Ascending aorta (tissue), 2 donors: ENCODE data around the gene CATSPER1. TPM values are rescaled to one million over a fixed set of nuclear protein-coding genes. Genes with fewer than 3 reads are reported as not detected.
"Not testable (repeated sequence)": the region's sequence is repeated elsewhere in the genome, so short reads cannot be mapped to it uniquely, and the experiment has no call there.

ENCODE experiments used
- DNase-seq, 2 donors: peaks; one replicate each; pipeline ENCODE4 v3.0.0-alpha.2; 2019; ENCODE audit warnings: low spot score in 2 of 2
- H3K27ac ChIP-seq, 2 donors: fragments of 200-600 bp; sonication (generic); one replicate each; pipeline ENCODE4 v1.5.1; 2016 to 2017; ENCODE audit warnings: mild to moderate bottlenecking in 1 of 2
- H3K27me3 ChIP-seq: fragments of 200-600 bp; sonication (generic); one replicate; pipeline ENCODE4 v1.5.1; 2017
- H3K36me3 ChIP-seq, 2 donors: fragments of 200-600 bp; sonication (generic); one replicate each; pipeline ENCODE4 v1.5.1; 2016
- H3K4me1 ChIP-seq, 2 donors: fragments of 200-600 bp; sonication (generic); one replicate each; pipeline ENCODE4 v1.5.1; 2016 to 2017; ENCODE audit warnings: mild to moderate bottlenecking in 1 of 2
- H3K4me3 ChIP-seq, 2 donors: fragments of 200-600 bp; sonication (generic); one replicate each; pipeline ENCODE4 v1.5.1; 2016 to 2017; ENCODE audit warnings: mild to moderate bottlenecking in 1 of 2
- H3K9me3 ChIP-seq, 2 donors: fragments of 200-600 bp; sonication (generic); one replicate each; pipeline ENCODE4 v1.5.1; 2016
- CTCF ChIP-seq, 3 experiments: fragments of 200-600 bp in 2 of 3; fragments of 450-650 bp in 1 of 3; sonication (generic) in 2 of 3; IDR thresholded peaks; one replicate each; pipeline ENCODE4 v1.5.1; 2016 to 2019; ENCODE audit warnings: antibody characterized with exemption in 3 of 3, mild to moderate bottlenecking in 1 of 3, moderate library complexity in 1 of 3
- intact Hi-C: fragments of 100-400 bp; cut with DNase I; formaldehyde crosslinking; loops from one replicate; pipeline ENCODE4 v1.15.1; 2023
- total RNA-seq: library from RNA; depleted of rRNA; stranded (reverse); fragments of >200 nt; gene quantifications from one replicate; pipeline ENCODE4 v1.1.0, GENCODE V29; 2016

Gene CATSPER1
- total RNA-seq, 1 donor from 2014 or later: not detected

- H3K27ac ChIP-seq: peak overlapping the region; percentile 94 to 95
- peaks cover 27 to 60% of the 10 kb centered on the region in 2 donors for H3K4me1 ChIP-seq
- intact Hi-C loops: no loop called here
Measured at GRCh38 chr11:66013762-66014100, 12.5 kb downstream of the CATSPER1 start.

GRCh38 chr11:66012946-66013761, 13.1 kb downstream of the CATSPER1 start:
- H3K4me1 ChIP-seq: peaks cover 27 to 63% of the 10 kb centered on the region in 2 donors
- TF ChIP-seq CTCF (IDR thresholded peaks at IDR 0.05): no peak
- H3K9me3 ChIP-seq: no peaks in the 10 kb centered on the region
- intact Hi-C loops: no loop called here
- H3K27ac ChIP-seq: peak overlapping the region; percentile 94 to 95
- no peak for DNase-seq
- no peaks in the 10 kb centered on the region for H3K36me3 ChIP-seq
- no peak overlapping the region for H3K4me3 ChIP-seq
- no peaks in the 10 kb centered on the region for H3K27me3 ChIP-seq

More at GRCh38 chr11:66013762-66014100, 12.5 kb downstream of the CATSPER1 start:
- Histone ChIP-seq H3K9me3 (no peaks in the 10 kb centered on the region), H3K27me3 (no peaks in the 10 kb centered on the region), H3K4me3 (no peak overlapping the region), H3K36me3 (no peaks in the 10 kb centered on the region)
- no peak for TF ChIP-seq CTCF (IDR thresholded peaks at IDR 0.05)
- no peak for DNase-seq

GRCh38 chr11:66012371-66012945, 13.8 kb downstream of the CATSPER1 start:
- Histone ChIP-seq H3K27me3 (no peaks in the 10 kb centered on the region), H3K4me1 (peaks cover 27 to 63% of the 10 kb centered on the region in 2 donors), H3K36me3 (no peaks in the 10 kb centered on the region), H3K4me3 (peak overlapping the region in 1 of 2 donors; percentile 6), H3K27ac (peak overlapping the region; percentile 94 to 95), H3K9me3 (no peaks in the 10 kb centered on the region)
- TF ChIP-seq CTCF (IDR thresholded peaks at IDR 0.05): no peak
- intact Hi-C loops: no loop called here
- no peak for DNase-seq

- Histone ChIP-seq H3K27me3 (no peaks in the 10 kb centered on the region), H3K4me1 (peaks cover 27 to 59% of the 10 kb centered on the region in 2 donors), H3K36me3 (no peaks in the 10 kb centered on the region), H3K9me3 (no peaks in the 10 kb centered on the region), H3K27ac (peak within 1 kb of the TSS; percentile 94 to 95), H3K4me3 (peak within 1 kb of the TSS; percentile 6 to 8)
- intact Hi-C loops: no loop called here
- no peak for DNase-seq
- no peak for TF ChIP-seq CTCF (IDR thresholded peaks at IDR 0.05)
Measured at GRCh38 chr11:66011785-66012303, 14.4 kb downstream of the CATSPER1 start, which contains the start of gene CST6. TSS of gene CST6 (plus strand) at chr11:66012008. CDS start at chr11:66012045, 37 bp downstream.

GRCh38 chr11:66011239-66011784, 15.0 kb downstream of the CATSPER1 start:
- H3K27ac ChIP-seq: peak overlapping the region; percentile 94 to 95
- peaks cover 25 to 53% of the 10 kb centered on the region in 2 donors for H3K4me1 ChIP-seq
- peaks cover 0 to 3% of the 10 kb centered on the region in 2 donors for H3K36me3 ChIP-seq
- intact Hi-C loops: no loop called here
- peak overlapping the region; percentile 6 to 8 for H3K4me3 ChIP-seq
- no peak for TF ChIP-seq CTCF (IDR thresholded peaks at IDR 0.05)
- H3K9me3 ChIP-seq: no peaks in the 10 kb centered on the region
- peak in 1 of 2 donors; percentile 86 for DNase-seq
- no peaks in the 10 kb centered on the region for H3K27me3 ChIP-seq

GRCh38 chr11:66010036-66010435, 16.2 kb downstream of the CATSPER1 start:
- Histone ChIP-seq H3K4me1 (peaks cover 19 to 44% of the 10 kb centered on the region in 2 donors), H3K27ac (peak overlapping the region; percentile 73 to 95), H3K36me3 (peaks cover 5 to 16% of the 10 kb centered on the region in 2 donors)
- intact Hi-C loops, DNase-seq, H3K9me3 ChIP-seq, H3K4me3 ChIP-seq, H3K27me3 ChIP-seq: not testable (repeated sequence)
